ENCODE data around the gene SIN3B.

DNA sequence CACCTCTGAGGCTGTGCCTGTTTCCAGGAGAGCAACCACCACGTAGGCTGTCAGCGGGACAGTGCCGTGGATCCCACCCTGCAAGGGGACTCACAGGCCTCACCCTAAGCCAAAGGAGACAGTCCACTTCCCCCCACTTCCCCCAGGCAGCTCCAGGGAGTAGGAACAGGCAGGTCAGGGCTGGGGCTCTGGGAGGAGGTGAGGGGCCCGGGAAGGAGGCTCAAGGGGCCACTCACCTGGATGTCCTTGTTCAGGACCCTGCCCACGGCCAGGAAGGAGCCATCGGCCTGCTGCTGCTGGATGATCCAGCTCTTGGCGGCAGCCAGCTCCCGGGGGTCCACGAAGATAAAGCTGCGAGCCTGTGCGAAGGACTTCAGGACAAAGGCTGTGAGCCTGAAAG, 85.2 kb downstream of the SIN3B start:
- TF ChIP-seq, protein P1, sequence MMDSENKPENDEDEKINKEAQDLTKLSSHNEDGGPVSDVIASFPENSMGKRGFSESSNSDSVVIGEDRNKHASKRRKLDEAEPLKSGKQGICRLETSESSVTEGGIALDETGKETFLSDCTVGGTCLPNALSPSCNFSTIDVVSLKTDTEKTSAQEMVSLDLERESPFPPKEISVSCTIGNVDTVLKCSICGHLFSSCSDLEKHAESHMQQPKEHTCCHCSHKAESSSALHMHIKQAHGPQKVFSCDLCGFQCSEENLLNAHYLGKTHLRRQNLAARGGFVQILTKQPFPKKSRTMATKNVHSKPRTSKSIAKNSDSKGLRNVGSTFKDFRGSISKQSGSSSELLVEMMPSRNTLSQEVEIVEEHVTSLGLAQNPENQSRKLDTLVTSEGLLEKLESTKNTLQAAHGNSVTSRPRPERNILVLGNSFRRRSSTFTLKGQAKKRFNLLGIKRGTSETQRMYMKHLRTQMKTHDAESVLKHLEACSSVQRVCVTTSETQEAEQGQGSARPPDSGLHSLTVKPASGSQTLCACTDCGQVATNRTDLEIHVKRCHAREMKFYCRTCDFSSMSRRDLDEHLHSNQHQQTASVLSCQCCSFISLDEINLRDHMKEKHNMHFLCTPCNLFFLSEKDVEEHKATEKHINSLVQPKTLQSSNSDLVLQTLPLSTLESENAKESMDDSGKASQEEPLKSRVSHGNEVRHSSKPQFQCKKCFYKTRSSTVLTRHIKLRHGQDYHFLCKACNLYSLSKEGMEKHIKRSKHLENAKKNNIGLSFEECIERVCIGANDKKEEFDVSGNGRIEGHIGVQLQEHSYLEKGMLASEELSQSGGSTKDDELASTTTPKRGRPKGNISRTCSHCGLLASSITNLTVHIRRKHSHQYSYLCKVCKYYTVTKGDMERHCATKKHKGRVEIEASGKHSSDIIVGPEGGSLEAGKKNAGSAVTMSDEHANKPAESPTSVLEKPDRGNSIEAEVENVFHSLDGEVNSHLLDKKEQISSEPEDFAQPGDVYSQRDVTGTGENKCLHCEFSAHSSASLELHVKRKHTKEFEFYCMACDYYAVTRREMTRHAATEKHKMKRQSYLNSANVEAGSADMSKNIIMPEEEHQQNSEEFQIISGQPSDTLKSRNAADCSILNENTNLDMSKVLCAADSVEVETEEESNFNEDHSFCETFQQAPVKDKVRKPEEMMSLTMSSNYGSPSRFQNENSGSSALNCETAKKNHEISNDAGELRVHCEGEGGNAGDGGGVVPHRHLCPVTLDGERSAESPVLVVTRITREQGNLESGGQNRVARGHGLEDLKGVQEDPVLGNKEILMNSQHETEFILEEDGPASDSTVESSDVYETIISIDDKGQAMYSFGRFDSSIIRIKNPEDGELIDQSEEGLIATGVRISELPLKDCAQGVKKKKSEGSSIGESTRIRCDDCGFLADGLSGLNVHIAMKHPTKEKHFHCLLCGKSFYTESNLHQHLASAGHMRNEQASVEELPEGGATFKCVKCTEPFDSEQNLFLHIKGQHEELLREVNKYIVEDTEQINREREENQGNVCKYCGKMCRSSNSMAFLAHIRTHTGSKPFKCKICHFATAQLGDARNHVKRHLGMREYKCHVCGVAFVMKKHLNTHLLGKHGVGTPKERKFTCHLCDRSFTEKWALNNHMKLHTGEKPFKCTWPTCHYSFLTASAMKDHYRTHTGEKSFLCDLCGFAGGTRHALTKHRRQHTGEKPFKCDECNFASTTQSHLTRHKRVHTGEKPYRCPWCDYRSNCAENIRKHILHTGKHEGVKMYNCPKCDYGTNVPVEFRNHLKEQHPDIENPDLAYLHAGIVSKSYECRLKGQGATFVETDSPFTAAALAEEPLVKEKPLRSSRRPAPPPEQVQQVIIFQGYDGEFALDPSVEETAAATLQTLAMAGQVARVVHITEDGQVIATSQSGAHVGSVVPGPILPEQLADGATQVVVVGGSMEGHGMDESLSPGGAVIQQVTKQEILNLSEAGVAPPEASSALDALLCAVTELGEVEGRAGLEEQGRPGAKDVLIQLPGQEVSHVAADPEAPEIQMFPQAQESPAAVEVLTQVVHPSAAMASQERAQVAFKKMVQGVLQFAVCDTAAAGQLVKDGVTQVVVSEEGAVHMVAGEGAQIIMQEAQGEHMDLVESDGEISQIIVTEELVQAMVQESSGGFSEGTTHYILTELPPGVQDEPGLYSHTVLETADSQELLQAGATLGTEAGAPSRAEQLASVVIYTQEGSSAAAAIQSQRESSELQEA (CRISPR knock-in tag; IDR thresholded peaks at IDR 0.05; ENCODE audit: not compliant biosample characterization) = no peak
- no peak for TF ChIP-seq POLR2AphosphoS5 (IDR thresholded peaks at IDR 0.05; ENCODE audit: low read depth, low read length)
- TF ChIP-seq ZNF781 (CRISPR knock-in tag; IDR thresholded peaks at IDR 0.05; ENCODE audit: borderline replicate concordance, not compliant biosample characterization) = no peak
- no peak for TF ChIP-seq SMAD3 (CRISPR knock-in tag; IDR thresholded peaks at IDR 0.05)
